TTC549 (cell line): ENCODE data around the gene ABL2.
"Not testable (repeated sequence)": the region's sequence is repeated elsewhere in the genome, so short reads cannot be mapped to it uniquely, and the experiment has no call there.

Source experiments
- FAIRE-seq: peaks from 2 replicates; lab custom pipeline; 2012; peaks lifted over from hg19 to GRCh38; lab: Jason Lieb, UNC

The ABL2 gene

GRCh38 chr1:179213317-179213716 lies 16.2 kb downstream of the ABL2 start:
- not testable (repeated sequence) for FAIRE-seq

GRCh38 chr1:179208681-179209477 lies 20.6 kb downstream of the ABL2 start:
- no peak for FAIRE-seq

GRCh38 chr1:179206812-179207211 lies 22.7 kb downstream of the ABL2 start:
- FAIRE-seq: no peak

GRCh38 chr1:179205284-179205683 lies 24.2 kb downstream of the ABL2 start:
- no peak for FAIRE-seq

GRCh38 chr1:179202161-179202560 lies 27.3 kb downstream of the ABL2 start:
- FAIRE-seq: peak; percentile 53

- no peak for FAIRE-seq
Measured at GRCh38 chr1:179200586-179200985, 28.9 kb downstream of the ABL2 start.

GRCh38 chr1:179197690-179198297 lies 31.7 kb downstream of the ABL2 start:
- no peak for FAIRE-seq

GRCh38 chr1:179195857-179196256 lies 33.6 kb downstream of the ABL2 start:
- not testable (repeated sequence) for FAIRE-seq

- FAIRE-seq: no peak
Measured at GRCh38 chr1:179195376-179195775, 34.1 kb downstream of the ABL2 start.

GRCh38 chr1:179194068-179194537 lies 35.4 kb downstream of the ABL2 start:
- FAIRE-seq: peak; percentile 94

GRCh38 chr1:179190861-179191260 lies 38.6 kb downstream of the ABL2 start:
- no peak for FAIRE-seq

GRCh38 chr1:179187735-179188471 lies 41.6 kb downstream of the ABL2 start:
- FAIRE-seq: no peak

GRCh38 chr1:179187043-179187442 lies 42.4 kb downstream of the ABL2 start:
- FAIRE-seq: no peak

GRCh38 chr1:179184403-179184802 lies 45.1 kb downstream of the ABL2 start:
- no peak for FAIRE-seq

- FAIRE-seq: no peak
Measured at GRCh38 chr1:179183857-179184256, 45.6 kb downstream of the ABL2 start.

GRCh38 chr1:179178950-179179349 lies 50.5 kb downstream of the ABL2 start:
- no peak for FAIRE-seq

- no peak for FAIRE-seq
Measured at GRCh38 chr1:179178183-179178582, 51.3 kb downstream of the ABL2 start.

GRCh38 chr1:179177615-179178014 lies 51.9 kb downstream of the ABL2 start:
- no peak for FAIRE-seq

- no peak for FAIRE-seq
Measured at GRCh38 chr1:179177182-179177581, 52.3 kb downstream of the ABL2 start.

GRCh38 chr1:179175011-179175841 lies 54.3 kb downstream of the ABL2 start:
- no peak for FAIRE-seq

- FAIRE-seq: not testable (repeated sequence)
Measured at GRCh38 chr1:179170468-179170770, 59.1 kb downstream of the ABL2 start.
